ENCODE measurements around the gene MPPED2. TPM values are rescaled to one million over a fixed set of nuclear protein-coding genes. Genes with fewer than 3 reads are reported as not detected.

The MPPED2 gene, protein sequence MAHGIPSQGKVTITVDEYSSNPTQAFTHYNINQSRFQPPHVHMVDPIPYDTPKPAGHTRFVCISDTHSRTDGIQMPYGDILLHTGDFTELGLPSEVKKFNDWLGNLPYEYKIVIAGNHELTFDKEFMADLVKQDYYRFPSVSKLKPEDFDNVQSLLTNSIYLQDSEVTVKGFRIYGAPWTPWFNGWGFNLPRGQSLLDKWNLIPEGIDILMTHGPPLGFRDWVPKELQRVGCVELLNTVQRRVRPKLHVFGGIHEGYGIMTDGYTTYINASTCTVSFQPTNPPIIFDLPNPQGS
- 6.5 TPM for polyA plus RNA-seq (ENCODE audit: insufficient read length)

GRCh38 chr11:30586251-30587144 lies at the start of gene MPPED2:
Gene MPPED2, minus strand, starts transcription at chr11:30586353. Its CDS starts 5,980 bp downstream, at chr11:30580373.
- DNase-seq (ENCODE audit: low read depth): no peak

GRCh38 chr11:30635401-30635989 lies 49.3 kb upstream of the MPPED2 start:
- DNase-seq (ENCODE audit: low read depth): no peak

GRCh38 chr11:30631148-30631547 lies 45.0 kb upstream of the MPPED2 start:
- no peak for DNase-seq (ENCODE audit: low read depth)

GRCh38 chr11:30619767-30620166 lies 33.6 kb upstream of the MPPED2 start:
- no peak for DNase-seq (ENCODE audit: low read depth)

DNA sequence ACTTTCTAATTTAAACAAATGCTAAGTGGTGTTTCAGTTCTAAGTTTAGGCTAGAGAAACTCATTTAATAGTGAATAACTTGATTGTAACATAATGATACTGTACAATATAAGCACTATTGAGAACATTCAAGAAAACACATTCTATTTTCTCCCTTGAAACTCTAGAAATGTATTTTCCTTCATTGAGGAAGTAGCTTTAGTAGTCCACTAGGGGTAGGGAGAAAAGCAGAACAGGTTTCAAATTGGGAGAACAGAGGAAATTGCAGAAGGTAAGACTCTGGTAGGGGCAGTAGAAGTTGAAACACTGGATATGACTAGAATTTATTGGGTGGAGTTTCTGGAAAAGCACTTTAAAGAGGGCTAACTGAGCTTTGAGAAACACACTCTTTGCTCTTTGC lies 31.6 kb upstream of the MPPED2 start:
- no peak for DNase-seq (ENCODE audit: low read depth)

DNA sequence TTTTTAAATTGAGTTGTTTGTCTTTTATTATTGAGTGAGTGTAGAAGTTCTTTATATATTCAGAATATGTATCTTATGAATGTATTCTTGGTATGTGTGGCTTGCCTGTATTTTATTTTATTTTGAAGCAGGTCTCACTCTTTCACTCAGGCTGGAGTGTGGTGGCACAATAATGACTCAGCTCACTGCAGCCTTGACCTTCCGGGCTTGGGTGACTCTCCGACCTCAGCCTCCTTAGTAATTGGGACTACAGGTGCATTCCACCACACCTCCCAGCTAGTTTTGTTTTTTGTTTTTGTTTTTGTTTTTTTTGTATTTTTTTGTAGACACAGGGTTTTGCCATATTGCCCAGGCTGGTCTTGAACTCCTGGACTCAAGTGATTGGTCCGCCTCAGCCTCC lies 24.5 kb upstream of the MPPED2 start:
- no peak for DNase-seq (ENCODE audit: low read depth)

DNA sequence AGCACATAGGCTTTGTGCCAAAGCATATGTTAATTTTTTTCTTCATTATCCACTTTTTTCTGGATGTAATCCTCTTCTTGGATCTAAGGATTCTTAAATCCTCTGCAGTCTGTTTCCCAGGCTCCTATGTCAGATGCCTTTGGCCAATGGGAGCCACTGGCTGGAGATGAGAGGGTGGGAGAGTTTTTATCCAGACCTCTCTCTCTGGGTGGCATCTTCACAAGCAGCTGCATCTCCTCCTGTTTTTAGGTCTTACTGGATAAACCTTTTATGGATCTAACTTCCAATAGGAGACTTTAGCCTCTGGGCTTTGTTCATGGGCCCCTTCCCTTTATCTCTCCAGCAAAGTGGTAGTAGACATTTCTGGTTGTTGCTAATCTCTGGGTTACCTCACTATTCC lies 22.4 kb upstream of the MPPED2 start:
- no peak for DNase-seq (ENCODE audit: low read depth)

DNA sequence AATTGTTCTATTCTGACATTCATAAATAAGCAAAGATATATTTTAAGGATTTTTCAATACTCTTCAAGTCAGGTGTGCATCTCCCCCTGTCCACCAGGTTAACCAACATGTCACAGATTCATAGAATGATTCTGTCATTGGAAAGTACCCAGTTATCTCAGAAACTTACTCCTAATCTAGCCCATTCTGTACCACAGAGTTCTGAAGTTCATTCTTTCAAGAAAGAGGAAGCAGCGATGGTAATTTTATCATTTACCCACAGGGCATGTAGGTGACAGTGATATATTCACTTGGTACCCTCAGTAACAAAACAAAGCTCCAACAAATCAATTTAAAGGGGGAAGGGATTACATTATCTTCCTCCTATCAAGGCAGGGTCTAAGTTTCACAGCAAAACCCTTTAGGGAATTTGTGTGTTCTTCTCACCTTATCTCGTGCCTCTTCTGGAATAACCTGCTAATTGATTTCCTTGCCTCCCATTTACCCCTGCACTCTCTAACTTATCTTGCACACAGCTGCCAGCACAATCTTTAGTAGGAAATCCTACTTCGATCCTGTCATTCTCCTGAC lies 19.0 kb upstream of the MPPED2 start:
- DNase-seq (ENCODE audit: low read depth): no peak

GRCh38 chr11:30603357-30603756 lies 17.2 kb upstream of the MPPED2 start:
- no peak for DNase-seq (ENCODE audit: low read depth)

DNA sequence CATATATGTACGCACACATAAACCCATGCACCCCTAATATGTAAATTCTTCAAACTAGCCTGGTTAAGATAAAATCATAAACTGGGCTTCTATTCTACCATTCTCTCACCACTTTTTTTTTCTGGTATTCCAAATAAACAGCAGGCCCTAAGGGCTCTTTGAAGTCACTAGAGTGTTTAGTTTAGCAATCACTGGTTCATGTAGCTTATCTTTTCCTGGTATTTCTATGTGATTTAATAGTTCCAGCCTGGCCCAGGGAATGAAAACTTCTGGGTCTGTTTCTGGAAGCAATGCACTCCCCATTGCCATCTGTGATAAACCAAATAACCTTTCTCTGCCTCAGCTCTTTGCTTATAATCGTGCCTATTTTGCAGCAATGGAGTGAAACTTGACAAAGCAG lies 10.7 kb upstream of the MPPED2 start:
- no peak for DNase-seq (ENCODE audit: low read depth)

- DNase-seq (ENCODE audit: low read depth): no peak
Measured at GRCh38 chr11:30595934-30596333, 9.8 kb upstream of the MPPED2 start.

DNA sequence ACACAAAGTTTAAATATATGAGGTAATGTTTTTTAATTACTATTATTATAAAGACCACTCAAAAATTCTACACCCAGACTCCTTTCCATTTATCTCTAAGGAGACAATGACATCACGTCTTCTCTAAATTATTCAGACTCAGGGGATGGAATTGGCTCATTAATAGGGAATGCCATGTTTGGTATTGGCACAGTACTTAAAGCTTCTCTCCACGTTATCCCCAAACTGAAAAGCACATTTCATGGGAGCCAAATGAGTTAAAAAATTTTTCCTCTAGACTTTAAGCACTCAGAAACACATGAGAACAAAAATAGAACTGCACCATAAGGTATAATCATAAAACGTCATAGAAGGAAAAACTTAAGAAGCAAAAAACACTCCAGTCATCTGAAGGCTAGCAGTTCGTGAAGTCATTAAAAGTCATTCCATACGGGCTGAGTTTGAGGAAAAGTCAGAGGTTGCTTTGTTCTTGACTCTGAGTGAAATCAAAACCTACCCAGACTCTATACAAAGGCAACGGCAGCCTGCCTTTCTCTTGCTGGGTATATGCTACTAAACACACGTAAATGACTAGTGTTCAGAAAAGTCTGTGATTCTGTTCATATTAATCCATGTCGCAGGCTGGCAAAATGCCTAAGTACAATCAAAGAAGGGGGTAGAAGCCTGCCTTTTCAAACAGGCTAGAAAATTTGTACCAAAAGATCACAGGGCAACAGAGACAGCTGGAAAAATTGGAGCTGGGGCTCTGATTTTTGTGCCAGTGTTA lies 8.7 kb upstream of the MPPED2 start:
- no peak for DNase-seq (ENCODE audit: low read depth)

GRCh38 chr11:30587269-30587812 lies 1.2 kb upstream of the MPPED2 start:
- DNase-seq (ENCODE audit: low read depth): no peak

- DNase-seq (ENCODE audit: low read depth): no peak
Measured at GRCh38 chr11:30585892-30586250, 282 bp downstream of the MPPED2 start.

DNA sequence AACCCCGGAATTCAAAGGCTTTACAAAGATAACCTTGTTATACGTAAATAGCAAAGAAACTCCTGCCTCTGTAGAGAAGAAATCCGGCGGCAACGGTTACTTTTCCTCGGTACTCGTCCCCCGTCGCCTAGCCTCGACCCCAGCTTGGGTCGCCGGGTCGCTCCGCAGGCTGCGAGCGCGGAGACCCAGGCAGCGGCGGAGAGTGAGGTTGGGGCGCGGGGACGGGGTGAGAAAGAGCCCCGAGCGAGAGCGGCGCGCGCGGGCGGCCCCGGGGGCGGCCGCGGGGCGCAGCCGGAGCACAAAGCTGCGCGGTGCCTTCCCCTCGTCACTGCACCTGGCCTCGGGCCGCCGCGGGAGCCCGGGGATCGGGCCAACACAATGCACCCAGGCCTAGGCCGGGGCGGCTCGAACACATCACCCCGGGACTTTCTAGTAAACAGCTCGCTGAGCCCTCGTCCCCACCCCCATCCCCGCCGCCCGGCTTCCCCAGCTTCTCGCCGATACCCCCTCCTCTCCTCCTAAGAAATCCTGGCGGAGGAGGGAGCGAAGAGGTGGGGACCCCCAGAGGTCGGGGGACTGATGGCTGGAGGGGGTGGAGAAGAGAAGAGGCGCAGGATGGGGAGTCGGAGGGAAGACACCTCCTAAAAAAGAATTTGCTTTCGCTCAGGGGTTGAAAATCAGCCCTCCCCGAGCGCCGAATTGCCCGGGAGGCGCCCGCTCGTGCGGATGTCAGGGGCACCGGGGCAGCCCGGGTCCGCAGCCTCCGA lies 845 bp downstream of the MPPED2 start:
- no peak for DNase-seq (ENCODE audit: low read depth)

- DNase-seq (ENCODE audit: low read depth): no peak
Measured at GRCh38 chr11:30583476-30584280, 2.5 kb downstream of the MPPED2 start.

- DNase-seq (ENCODE audit: low read depth): no peak
Measured at GRCh38 chr11:30582726-30583125, 3.4 kb downstream of the MPPED2 start.

DNA sequence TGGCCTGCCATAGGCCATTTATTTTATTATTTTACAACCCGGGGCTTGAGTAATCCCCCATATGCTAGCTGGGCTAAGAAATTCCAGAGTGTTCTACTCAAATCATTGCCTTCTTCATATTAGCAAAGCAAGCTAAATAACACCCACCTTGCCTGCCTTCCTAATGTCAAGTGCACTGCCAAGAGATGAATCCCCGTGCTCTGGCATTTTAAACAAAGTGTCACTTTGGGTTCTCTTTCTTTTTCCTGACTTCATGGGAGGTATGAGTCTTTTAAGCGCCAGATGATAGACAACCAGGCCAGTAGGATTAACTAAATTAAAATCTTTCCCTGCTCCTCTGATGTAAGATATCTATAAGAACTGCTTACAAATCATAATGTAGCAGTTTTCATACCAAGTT lies 4.5 kb downstream of the MPPED2 start:
- no peak for DNase-seq (ENCODE audit: low read depth)

GRCh38 chr11:30580573-30580972 lies 5.6 kb downstream of the MPPED2 start:
- no peak for DNase-seq (ENCODE audit: low read depth)

Data from forelimb muscle (tissue), 1 donor.